Natural killer cell treated with Interleukin-12 subunit alpha and Interleukin-12 subunit beta and Interleukin-15 and Interleukin-18, amount 100 ng/mL, for 72 hours (primary cell): ENCODE data around the gene SAYSD1. TPM values are rescaled to one million over a fixed set of nuclear protein-coding genes. Genes with fewer than 3 reads are reported as not detected.

ENCODE experiments used
- ATAC-seq, 2 donors: fragments of 150-1000 bp; cut with Tn5 transposase in 1 of 2; sonication (Bioruptor Pico), chemical (Tn5 transposase) in 1 of 2; 2 replicates each; pipeline ENCODE4 v1.10.0; 2021
- DNase-seq: peaks from one replicate; pipeline ENCODE4 v3.0.0; 2022; ENCODE audit warnings: low spot score
- H3K27ac Mint-ChIP-seq, 2 donors: 1 replicate in 1 of 2; 2 replicates in 1 of 2; pipeline ENCODE4 v1.8.0; 2022; ENCODE audit warnings: mixed read lengths in 2 of 2, mild to moderate bottlenecking in 1 of 2, moderate library complexity in 1 of 2
- H3K27me3 Mint-ChIP-seq, 2 donors: 1 replicate in 1 of 2; 2 replicates in 1 of 2; pipeline ENCODE4 v1.8.0; 2022; ENCODE audit warnings: mixed read lengths in 2 of 2
- H3K36me3 Mint-ChIP-seq: one replicate; pipeline ENCODE4 v1.8.0; 2022; ENCODE audit warnings: mixed read lengths
- H3K4me1 Mint-ChIP-seq, 2 donors: 1 replicate in 1 of 2; 2 replicates in 1 of 2; pipeline ENCODE4 v1.8.0; 2022; ENCODE audit warnings: low read depth in 2 of 2, mixed read lengths in 2 of 2, mild to moderate bottlenecking in 1 of 2
- H3K4me3 Mint-ChIP-seq: one replicate; pipeline ENCODE4 v1.8.0; 2022; ENCODE audit warnings: mixed read lengths
- H3K9me3 Mint-ChIP-seq: 2 replicates; pipeline ENCODE4 v1.8.0; 2022; ENCODE audit warnings: mixed read lengths
- total RNA-seq, 2 donors: library from RNA; stranded (reverse); gene quantifications; one replicate each; pipeline ENCODE4 v1.2.3, GENCODE V29; 2022

Gene SAYSD1
- total RNA-seq, 2 donors from 2014 or later: 3.5 to 5.2 TPM

DNA sequence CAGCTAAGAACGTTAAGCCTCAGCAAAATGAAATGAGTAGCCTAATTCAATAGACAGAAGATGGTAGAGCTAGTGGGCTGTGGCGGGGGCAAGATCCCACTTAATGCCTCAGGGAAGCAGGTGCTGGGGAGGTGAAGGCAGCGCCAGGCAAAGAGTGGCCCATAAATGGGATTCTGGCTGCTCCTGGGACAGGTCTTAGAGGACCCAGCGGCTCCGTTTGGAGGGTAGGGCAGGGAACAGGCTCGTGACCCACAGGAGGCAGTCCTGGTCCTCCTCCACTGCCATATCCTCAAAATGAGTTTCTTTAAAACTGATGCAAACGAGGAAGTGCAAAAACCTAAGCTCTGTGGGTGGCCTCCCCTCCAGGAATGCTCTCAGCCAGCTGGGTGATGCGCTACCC, 32.7 kb downstream of the SAYSD1 start:
- H3K4me3 Mint-ChIP-seq: no peak overlapping the region
- DNase-seq (no peak), ATAC-seq (no peak)
- no peak overlapping the region for H3K27ac Mint-ChIP-seq
- peaks cover 8 to 18% of the 10 kb centered on the region in 2 donors for H3K27me3 Mint-ChIP-seq
- no peaks in the 10 kb centered on the region for H3K9me3 Mint-ChIP-seq
- H3K4me1 Mint-ChIP-seq: peaks cover 13 to 18% of the 10 kb centered on the region in 2 donors
- no peaks in the 10 kb centered on the region for H3K36me3 Mint-ChIP-seq

DNA sequence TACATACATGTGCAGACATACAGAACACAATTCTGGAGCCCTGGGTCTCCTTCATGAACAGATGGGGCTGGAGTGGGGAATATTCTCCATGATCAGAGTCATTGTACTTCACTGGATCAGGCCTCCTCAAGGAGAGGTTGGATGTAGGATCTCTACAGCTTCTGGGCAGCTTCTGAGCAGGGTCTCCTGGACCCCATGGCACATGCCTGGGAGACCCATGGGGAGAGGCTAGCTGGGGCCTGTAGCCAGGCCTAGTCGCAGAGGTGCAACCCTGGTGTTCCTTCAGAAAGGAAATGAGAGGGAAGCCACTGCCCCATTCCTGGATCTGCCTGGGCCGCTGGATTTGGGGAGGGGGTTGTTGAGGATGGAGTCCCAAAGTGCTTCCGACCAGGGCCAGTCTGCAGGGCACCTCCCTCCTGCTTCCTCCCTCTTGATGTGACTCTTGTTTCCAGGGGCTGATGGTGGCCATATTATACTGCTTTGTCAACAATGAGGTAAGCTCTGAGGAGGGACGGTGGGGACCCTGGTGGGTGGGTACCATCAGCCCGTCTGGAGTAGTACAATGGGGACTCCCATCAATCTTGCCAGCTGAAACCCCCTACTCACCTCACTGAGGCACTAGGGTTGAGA, 34.6 kb downstream of the SAYSD1 start:
- DNase-seq: no peak
- H3K36me3 Mint-ChIP-seq: no peaks in the 10 kb centered on the region
- peaks cover 0 to under 1% of the 10 kb centered on the region in 2 donors for H3K27me3 Mint-ChIP-seq
- H3K9me3 Mint-ChIP-seq: no peaks in the 10 kb centered on the region
- no peak for ATAC-seq
- peaks cover 0 to 5% of the 10 kb centered on the region in 2 donors for H3K4me1 Mint-ChIP-seq
- H3K4me3 Mint-ChIP-seq: no peak overlapping the region
- H3K27ac Mint-ChIP-seq: no peak overlapping the region

DNA sequence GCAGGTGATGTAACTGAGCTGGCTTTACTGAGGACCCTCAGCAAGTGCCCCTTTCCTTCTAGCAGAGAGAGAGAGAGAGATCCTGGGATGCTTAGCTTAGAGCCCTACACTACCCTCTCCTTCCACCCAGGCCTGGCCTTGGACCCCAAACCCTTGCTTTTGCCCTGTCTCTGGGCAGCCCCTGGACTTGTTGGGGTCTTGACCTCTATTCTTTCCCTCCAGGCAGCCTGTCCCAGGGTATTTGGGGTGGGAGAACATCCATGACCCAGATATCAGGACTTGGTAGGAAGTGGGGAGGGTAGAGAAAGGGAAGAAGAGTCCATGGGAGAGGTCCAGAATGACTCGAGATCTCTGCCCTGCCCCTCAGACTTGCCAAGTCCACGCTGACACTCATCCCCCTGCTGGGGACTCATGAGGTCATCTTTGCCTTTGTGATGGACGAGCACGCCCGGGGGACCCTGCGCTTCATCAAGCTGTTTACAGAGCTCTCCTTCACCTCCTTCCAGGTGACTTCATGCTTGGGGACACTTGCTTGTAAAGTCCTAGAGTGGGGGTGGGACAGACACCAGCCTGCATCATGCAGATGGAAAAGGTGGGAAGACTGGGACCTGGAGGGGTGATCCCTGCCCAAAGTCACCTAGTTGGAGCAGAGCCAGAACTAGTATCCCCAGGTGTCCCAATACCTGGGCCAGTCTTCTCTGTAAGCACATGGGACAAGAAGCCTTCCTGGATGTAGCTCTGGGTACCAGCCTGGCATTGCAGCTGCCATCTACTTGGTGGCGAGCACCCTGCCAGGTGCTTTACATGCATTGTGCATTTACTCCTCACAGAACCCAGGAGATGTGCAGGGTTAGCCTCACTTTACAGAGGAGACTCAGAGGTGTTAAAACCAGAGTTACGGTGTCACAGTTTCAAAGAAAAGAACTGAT, 35.5 kb downstream of the SAYSD1 start:
- no peaks in the 10 kb centered on the region for H3K9me3 Mint-ChIP-seq
- DNase-seq: no peak

DNA sequence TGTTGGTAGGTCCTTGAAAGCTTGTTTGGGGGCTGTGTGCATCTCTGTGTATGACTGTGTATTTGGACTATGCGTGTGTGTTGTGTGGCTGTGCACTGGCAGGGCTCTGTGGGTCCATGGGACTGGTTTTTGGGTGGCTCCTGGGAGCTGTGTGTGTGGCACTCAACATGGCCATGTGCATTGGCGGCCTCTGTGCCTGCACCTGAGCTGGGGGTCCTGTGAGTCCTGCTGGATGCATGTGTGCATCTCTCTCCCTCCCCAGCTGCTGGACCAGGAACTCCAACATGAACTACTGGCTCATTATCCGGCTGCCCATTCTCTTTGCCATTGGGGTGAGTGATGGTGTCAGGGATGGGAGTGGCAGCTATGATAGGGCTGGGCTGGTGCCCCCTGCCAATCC, 36.3 kb downstream of the SAYSD1 start:
- no peaks in the 10 kb centered on the region for H3K9me3 Mint-ChIP-seq
- ATAC-seq: peak in 1 of 2 donors; percentile 43
- DNase-seq: no peak
- H3K27ac Mint-ChIP-seq: no peak overlapping the region
- H3K4me3 Mint-ChIP-seq: no peak overlapping the region
- peaks cover 0 to 7% of the 10 kb centered on the region in 2 donors for H3K4me1 Mint-ChIP-seq
- no peaks in the 10 kb centered on the region for H3K27me3 Mint-ChIP-seq
- no peaks in the 10 kb centered on the region for H3K36me3 Mint-ChIP-seq

More for the DNA sequence above, 35.5 kb downstream of the SAYSD1 start:
- Mint-ChIP-seq H3K27me3 (no peaks in the 10 kb centered on the region), H3K27ac (no peak overlapping the region), H3K4me1 (peaks cover 0 to 7% of the 10 kb centered on the region in 2 donors), H3K4me3 (no peak overlapping the region), H3K36me3 (no peaks in the 10 kb centered on the region)
- ATAC-seq: no peak

DNA sequence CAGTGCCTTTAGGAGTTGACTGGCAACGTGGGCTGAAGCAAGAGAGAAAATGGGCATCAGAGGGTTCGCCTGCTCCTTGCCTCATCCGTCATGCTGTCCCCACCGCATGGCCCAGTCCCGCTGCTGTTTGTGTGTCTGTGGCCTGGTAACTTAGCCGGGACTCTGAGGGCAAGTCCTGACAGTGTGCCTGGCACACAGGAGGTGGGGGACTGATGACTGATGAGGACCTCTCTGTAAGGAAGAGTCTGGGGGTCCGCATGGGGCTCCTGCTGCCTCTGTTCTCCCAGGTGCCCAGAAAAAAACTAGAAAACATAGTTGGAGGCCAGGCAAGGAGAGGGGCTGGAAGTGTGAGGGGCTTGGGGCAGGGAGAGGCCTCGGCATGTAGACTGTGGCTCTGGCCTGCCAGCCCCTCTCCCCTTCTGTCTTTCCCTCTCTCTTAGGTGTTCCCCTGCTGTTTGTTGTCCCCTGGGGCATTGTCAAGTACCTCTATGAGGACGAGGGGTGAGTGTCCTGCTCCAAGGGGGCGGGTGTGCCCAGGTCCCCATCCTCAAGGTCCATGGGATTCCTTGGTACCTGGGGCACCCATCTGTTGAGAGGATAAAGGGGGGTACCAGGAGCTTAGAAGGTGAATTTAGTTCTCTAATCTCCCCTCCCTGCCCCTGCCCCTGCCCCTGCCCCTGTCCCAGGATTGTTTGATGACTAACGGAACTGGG, 36.9 kb downstream of the SAYSD1 start:
- no peak for DNase-seq
- ATAC-seq: no peak
- Mint-ChIP-seq H3K4me1 (peaks cover 0 to 4% of the 10 kb centered on the region in 2 donors), H3K36me3 (no peaks in the 10 kb centered on the region), H3K27me3 (no peaks in the 10 kb centered on the region), H3K27ac (no peak overlapping the region), H3K4me3 (no peak overlapping the region), H3K9me3 (no peaks in the 10 kb centered on the region)

DNA sequence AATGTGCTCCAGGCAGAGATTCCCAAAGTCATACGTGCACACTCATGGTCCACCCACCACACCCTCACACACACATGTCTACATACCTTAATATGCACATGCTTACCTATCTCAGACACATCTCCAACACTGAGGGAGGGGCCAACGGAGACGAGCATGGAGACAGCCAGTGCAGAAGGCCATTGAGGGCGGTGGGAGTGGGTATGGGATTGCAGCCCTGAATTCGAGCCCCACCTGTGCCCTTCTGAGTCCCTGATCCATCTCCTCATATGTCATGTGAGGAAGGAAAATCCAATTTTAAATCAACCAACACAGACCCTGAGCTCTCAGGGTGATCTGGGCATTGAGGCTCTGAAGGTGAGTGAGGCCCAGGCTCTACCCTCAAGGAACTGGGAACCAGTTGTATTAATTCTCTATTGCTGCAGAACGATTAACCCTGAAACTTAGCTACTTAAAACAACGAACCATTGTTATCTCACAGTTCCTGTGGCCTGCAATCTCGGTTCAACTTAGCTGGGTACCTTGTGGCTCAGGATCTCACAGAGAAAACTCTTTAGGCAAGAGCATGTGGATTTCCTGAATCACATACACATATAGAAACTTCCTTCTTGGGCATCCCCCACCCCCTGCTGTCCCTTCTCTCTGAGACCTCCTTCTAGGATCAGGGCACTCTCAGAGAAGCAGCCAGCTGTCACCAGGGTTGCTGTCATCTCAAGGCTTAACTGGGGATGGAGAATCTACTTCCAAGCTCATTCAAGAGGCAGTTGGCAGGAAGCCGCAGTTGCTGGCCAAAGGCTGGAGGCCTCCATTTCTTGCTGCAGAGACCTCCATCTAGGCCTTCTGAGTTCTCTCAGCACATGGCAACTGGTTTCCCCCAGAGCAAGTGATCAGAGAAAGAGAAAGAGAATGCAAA, 38.1 kb downstream of the SAYSD1 start:
- Mint-ChIP-seq H3K36me3 (no peaks in the 10 kb centered on the region), H3K4me3 (no peak overlapping the region), H3K27ac (no peak overlapping the region), H3K4me1 (peaks cover 0 to 4% of the 10 kb centered on the region in 2 donors), H3K27me3 (no peaks in the 10 kb centered on the region), H3K9me3 (no peaks in the 10 kb centered on the region)
- DNase-seq (no peak), ATAC-seq (no peak)

DNA sequence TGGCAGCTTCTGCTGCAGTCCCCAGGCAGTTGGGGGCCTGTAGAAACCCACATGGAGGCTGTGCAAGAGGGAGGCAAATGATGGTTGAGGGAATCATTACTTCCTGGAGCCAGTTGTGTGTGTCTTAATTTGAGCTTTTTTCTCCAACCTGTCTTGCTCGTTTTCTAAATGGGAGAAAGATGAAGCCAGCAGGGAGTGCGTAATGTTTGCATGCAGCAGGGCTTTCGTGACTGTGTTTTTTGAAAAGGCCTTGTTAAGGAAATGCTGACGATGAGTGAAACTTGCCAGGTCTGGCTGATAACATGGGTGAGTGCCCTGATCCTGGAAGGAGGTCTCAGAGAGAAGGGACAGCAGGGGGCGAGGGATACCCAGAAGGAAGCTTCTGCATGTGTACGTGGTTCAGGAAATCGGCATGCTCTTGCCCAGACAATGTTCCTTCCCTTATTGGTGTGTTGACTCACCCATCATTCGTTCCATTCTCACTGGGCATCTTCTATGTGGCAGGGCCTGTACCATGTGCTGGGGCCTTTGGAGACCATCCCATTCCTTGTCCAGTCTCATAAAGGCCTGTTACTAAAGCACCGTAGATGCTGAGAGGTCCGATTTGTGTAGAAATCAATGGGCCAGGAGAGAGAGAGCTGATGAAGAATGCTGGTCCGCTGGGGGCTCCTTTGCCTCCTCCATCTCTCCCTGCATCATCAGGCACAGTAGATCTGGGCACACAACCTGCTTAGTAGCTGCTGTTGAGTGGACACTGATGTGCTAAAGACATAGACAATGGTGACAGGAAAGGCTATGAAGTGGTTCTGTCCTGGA, 39.0 kb downstream of the SAYSD1 start:
- H3K36me3 Mint-ChIP-seq: no peaks in the 10 kb centered on the region
- no peak overlapping the region for H3K4me3 Mint-ChIP-seq
- no peaks in the 10 kb centered on the region for H3K9me3 Mint-ChIP-seq
- peaks cover 3 to 7% of the 10 kb centered on the region in 2 donors for H3K27me3 Mint-ChIP-seq
- no peak for DNase-seq
- H3K4me1 Mint-ChIP-seq: peaks cover 0 to 4% of the 10 kb centered on the region in 2 donors
- ATAC-seq: no peak
- H3K27ac Mint-ChIP-seq: no peak overlapping the region

DNA sequence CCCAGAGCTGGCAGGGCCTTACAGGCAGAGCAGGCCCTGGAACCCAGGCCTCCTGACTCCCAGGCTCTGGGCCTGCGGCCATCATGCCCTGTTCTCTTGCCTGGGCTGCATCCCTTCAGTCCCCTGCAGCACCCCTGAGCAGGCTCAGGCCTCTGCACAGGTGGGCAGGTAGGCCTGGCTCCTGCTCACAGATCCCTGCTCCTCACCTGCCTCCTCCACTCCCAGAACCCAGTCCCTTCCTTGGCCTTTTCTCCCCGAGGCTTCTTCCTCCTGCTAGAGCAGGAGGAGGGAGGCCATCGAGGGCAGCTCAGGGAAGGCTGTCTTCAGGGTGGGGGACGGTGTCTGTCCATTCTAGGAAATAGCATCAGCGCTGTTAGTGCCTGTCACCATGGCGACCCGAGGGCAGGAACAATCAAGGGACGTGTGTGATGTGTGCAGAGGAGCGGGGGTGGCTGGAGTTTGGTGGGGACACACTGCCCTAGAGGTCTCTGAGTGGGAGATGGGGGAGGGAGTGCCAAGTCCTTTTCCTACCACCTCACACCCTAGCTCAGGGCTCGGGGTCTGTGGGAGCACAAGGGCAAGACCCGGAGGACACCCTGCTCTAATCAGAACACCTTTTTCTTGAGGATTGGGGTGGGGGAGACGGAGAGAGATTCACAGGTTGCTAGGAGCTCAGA, 39.8 kb downstream of the SAYSD1 start:
- Mint-ChIP-seq H3K27ac (peak overlapping the region in 1 of 2 donors; percentile 29), H3K27me3 (peaks cover 3 to 7% of the 10 kb centered on the region in 2 donors), H3K36me3 (no peaks in the 10 kb centered on the region), H3K9me3 (no peaks in the 10 kb centered on the region), H3K4me1 (peaks cover 0 to 4% of the 10 kb centered on the region in 2 donors), H3K4me3 (no peak overlapping the region)
- no peak for DNase-seq
- peak in 1 of 2 donors; percentile 26 for ATAC-seq

DNA sequence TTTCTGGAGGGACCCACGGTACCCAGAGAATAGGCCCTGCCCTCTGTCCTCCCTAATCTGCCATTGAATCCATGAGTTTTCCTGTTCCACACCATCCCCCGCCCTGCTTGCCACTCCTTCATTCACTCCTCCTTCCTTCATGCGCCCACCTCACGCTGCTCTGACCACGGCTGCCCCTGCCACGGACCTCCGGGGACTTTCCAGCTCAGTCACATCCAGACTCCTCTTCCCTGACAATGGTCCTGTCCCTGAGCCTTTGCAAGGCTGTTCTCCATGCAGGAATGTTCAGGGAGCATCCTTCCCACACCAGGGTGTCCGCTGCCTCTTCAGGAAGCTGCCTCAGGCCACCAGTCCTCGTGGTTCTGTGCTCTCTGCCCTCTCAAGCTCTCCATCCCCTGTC, 40.5 kb downstream of the SAYSD1 start:
- no peak for ATAC-seq
- Mint-ChIP-seq H3K4me3 (no peak overlapping the region), H3K36me3 (no peaks in the 10 kb centered on the region), H3K27ac (no peak overlapping the region), H3K4me1 (peaks cover 0 to 4% of the 10 kb centered on the region in 2 donors), H3K9me3 (no peaks in the 10 kb centered on the region), H3K27me3 (peaks cover 3 to 7% of the 10 kb centered on the region in 2 donors)
- DNase-seq: no peak

DNA sequence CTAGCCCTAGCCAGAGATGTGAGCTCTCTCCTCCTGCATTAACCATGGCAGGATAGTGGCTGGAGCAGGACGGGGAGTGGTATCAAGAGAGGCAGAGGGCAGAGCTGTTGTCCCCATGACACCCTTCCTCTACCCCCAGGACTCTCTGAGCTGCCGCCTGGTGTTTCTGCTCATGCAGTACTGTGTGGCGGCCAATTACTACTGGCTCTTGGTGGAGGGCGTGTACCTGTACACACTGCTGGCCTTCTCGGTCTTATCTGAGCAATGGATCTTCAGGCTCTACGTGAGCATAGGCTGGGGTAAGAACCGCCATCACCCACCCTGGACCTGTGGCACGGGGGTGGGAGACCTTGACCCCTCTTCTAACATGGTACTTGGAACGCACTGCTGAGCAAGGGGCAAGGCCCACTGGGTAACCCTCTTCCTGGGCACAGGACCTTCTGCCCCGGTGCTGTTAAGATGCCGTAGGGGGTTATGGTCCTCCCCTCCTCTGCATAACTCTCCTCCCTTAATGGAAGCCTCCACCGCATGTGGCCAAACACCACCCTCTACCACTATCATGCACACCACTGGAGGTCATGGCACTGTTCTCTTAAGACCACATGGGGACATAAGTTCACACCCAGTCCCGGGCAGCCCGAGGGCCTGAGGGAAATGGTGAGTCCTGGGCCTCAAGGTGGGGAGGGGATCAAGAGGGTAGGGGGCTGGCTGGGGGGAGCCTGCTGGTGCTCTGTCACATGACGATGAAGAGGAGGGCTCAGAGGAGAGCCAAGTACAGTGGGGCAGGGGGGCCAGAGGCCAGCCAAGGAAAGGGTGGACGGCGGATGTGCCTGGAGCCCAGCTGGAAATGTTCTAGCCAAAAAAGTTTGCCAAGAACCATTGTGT, 41.3 kb downstream of the SAYSD1 start:
- Mint-ChIP-seq H3K27me3 (peaks cover 3 to 7% of the 10 kb centered on the region in 2 donors), H3K4me1 (peaks cover 0 to 4% of the 10 kb centered on the region in 2 donors), H3K4me3 (no peak overlapping the region), H3K9me3 (no peaks in the 10 kb centered on the region), H3K27ac (no peak overlapping the region), H3K36me3 (no peaks in the 10 kb centered on the region)
- peak in 1 of 2 donors; percentile 34 for ATAC-seq
- DNase-seq: no peak

DNA sequence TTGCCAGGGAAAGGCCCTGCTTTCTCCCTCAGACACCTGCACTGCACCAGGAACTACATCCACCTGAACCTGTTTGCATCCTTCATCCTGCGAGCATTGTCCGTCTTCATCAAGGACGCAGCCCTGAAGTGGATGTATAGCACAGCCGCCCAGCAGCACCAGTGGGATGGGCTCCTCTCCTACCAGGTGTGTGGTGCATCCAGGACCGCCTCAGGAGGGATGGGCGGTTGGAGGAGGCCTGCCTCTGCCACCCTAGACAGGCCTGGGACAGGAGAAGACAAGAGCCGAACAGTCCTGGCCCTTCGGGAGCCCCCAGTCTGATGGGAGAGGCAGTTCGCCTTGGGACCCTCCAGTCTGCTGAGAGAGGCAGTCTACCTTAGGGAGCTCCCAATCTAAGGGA, 42.2 kb downstream of the SAYSD1 start:
- no peak for ATAC-seq
- peaks cover 0 to 4% of the 10 kb centered on the region in 2 donors for H3K4me1 Mint-ChIP-seq
- no peak overlapping the region for H3K4me3 Mint-ChIP-seq
- H3K36me3 Mint-ChIP-seq: no peaks in the 10 kb centered on the region
- H3K27ac Mint-ChIP-seq: no peak overlapping the region
- peaks cover 3 to 7% of the 10 kb centered on the region in 2 donors for H3K27me3 Mint-ChIP-seq
- DNase-seq: no peak
- no peaks in the 10 kb centered on the region for H3K9me3 Mint-ChIP-seq
